Endothelial cell of umbilical vein (primary cell): ENCODE data around the gene KLK8.

Experiments
- EZH2 ChIP-seq: IDR thresholded peaks from 2 replicates; pipeline ENCODE4 v1.6.1; 2012; ENCODE audit warnings: borderline replicate concordance, low read depth, mild to moderate bottlenecking, moderate library complexity, low read length, inconsistent platforms; ENCODE audit not compliant: severe bottlenecking
- JUN ChIP-seq: IDR thresholded peaks from 2 replicates; pipeline ENCODE4 v1.6.1; 2011; ENCODE audit warnings: borderline replicate concordance, low read depth; ENCODE audit not compliant: insufficient read length, insufficient read depth
- MYC ChIP-seq: IDR thresholded peaks from one replicate; pipeline ENCODE4 v1.6.1; 2011; ENCODE audit warnings: mild to moderate bottlenecking, low read depth, low read length
- POLR2A ChIP-seq: IDR thresholded peaks from 2 replicates; pipeline ENCODE4 v1.6.1; 2012; ENCODE audit warnings: low read depth, mild to moderate bottlenecking, control low read depth, low read length
- TF ChIP-seq, protein P1 (sequence below), 2 donors: IDR thresholded peaks; 1 replicate in 1 of 2; 2 replicates in 1 of 2; pipeline ENCODE4 v1.5.1; 2011; ENCODE audit warnings: low read length in 2 of 2, mild to moderate bottlenecking in 2 of 2, moderate library complexity in 2 of 2, control low read depth in 1 of 2, inconsistent platforms in 1 of 2, low read depth in 1 of 2; ENCODE audit not compliant: insufficient read depth in 1 of 2; ENCODE audit errors: extremely low read depth in 1 of 2

DNA sequence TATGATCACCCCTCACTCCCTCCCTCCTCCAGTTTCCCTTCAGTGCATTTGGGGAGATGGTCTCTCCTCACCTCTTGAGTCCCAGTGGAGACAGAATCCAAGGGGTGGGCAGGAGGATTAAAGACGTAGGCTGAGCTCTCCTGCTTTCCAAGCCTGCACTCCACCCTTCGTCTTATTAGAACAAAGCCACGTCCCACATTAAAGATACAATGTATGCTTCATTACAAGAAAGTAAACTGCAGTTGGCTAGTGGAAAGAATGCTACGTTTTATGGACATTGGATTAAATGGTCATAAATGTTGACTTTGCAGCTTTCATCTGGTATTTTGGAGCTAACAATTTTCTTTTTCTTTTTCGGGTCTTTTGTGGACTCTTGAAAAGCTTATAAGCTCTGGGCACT is 26.5 kb upstream of the KLK8 start:
- TF ChIP-seq EZH2 (no peak), POLR2A (no peak), JUN (no peak), MYC (no peak)
- TF ChIP-seq, protein P1, sequence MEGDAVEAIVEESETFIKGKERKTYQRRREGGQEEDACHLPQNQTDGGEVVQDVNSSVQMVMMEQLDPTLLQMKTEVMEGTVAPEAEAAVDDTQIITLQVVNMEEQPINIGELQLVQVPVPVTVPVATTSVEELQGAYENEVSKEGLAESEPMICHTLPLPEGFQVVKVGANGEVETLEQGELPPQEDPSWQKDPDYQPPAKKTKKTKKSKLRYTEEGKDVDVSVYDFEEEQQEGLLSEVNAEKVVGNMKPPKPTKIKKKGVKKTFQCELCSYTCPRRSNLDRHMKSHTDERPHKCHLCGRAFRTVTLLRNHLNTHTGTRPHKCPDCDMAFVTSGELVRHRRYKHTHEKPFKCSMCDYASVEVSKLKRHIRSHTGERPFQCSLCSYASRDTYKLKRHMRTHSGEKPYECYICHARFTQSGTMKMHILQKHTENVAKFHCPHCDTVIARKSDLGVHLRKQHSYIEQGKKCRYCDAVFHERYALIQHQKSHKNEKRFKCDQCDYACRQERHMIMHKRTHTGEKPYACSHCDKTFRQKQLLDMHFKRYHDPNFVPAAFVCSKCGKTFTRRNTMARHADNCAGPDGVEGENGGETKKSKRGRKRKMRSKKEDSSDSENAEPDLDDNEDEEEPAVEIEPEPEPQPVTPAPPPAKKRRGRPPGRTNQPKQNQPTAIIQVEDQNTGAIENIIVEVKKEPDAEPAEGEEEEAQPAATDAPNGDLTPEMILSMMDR (IDR thresholded peaks at IDR 0.05; ENCODE audit: extremely low read depth in 1 of 2, insufficient read depth in 1 of 2, low read depth in 1 of 2, low read length in 2 of 2): no peak
